Left lung (tissue), 10 donors: Measurements from ENCODE around the gene ARHGAP27. TPM values are rescaled to one million over a fixed set of nuclear protein-coding genes. Genes with fewer than 3 reads are reported as not detected.

ENCODE experiments used
- ATAC-seq: fragments of 200-7000 bp; cut with Tn5 transposase; one replicate; pipeline ENCODE4 v1.9.1; 2020; ENCODE audit warnings: moderate library complexity
- DNase-seq, 4 donors: peaks; one replicate each; pipeline ENCODE4 v3.0.0-alpha.2; 2013 to 2020
- H3K27ac ChIP-seq, 2 donors: fragments of 200-600 bp; sonication (generic) in 1 of 2; one replicate each; pipeline versions ENCODE4 v1.5.0 to v1.8.0; 2020 to 2021
- H3K27me3 ChIP-seq, 2 donors: fragments of 200-600 bp; sonication (generic) in 1 of 2; one replicate each; pipeline versions ENCODE4 v1.5.0 to v1.8.0; 2020 to 2021
- H3K36me3 ChIP-seq, 2 donors: fragments of 200-600 bp; sonication (generic) in 1 of 2; one replicate each; pipeline versions ENCODE4 v1.5.0 to v1.8.0; 2020 to 2021
- H3K4me1 ChIP-seq, 2 donors: fragments of 200-600 bp; one replicate each; pipeline ENCODE4 v1.8.0; 2021
- H3K4me3 ChIP-seq, 2 donors: fragments of 200-600 bp; sonication (generic) in 1 of 2; one replicate each; pipeline versions ENCODE4 v1.5.0 to v1.8.0; 2020 to 2021; ENCODE audit warnings: mild to moderate bottlenecking in 1 of 2
- H3K9me3 ChIP-seq, 2 donors: fragments of 200-600 bp; sonication (generic) in 1 of 2; one replicate each; pipeline versions ENCODE4 v1.5.0 to v1.8.0; 2020 to 2021
- CTCF ChIP-seq, 2 donors: fragments of 200-600 bp; sonication (generic) in 1 of 2; IDR thresholded peaks; one replicate each; pipeline versions ENCODE4 v1.5.0 to v1.8.0; 2021; ENCODE audit warnings: antibody characterized with exemption in 2 of 2
- intact Hi-C, 2 donors: fragments of 100-400 bp; cut with DNase I; formaldehyde crosslinking; loops; one replicate each; pipeline versions ENCODE4 v1.11.2 to v1.14.2; 2022
- polyA plus RNA-seq, 6 donors: library from polyadenylated mRNA; unstranded; fragments of 120-200 nt; gene quantifications; one replicate each; pipeline ENCODE4 v1.2.1, GENCODE V29; 2013; ENCODE audit not compliant: insufficient read length in 6 of 6
- total RNA-seq, 2 donors: library from RNA; stranded (reverse); fragmentation: NEBNext Ultra II Directional; extraction: Animal tissue kit (Norgen Biotek cat#: 25700); gene quantifications; one replicate each; pipeline ENCODE4 v1.2.1, GENCODE V29; 2021
- donor health status: DM: no; HTN: yes; CAD: no.
- donor health status: DM: no; HTN: no; CAD: no.

The ARHGAP27 gene
- total and polyA plus RNA-seq, 8 donors: 22.3 to 80.6 (median 29.2) TPM

- Histone ChIP-seq H3K4me1 (peaks cover 0 to 10% of the 10 kb centered on the region in 2 donors), H3K4me3 (no peak overlapping the region), H3K27ac (no peak overlapping the region), H3K9me3 (no peaks in the 10 kb centered on the region), H3K36me3 (no peaks in the 10 kb centered on the region), H3K27me3 (no peaks in the 10 kb centered on the region)
- DNase-seq (peak; percentile 74 to 96 (median 90)), ATAC-seq (peak; percentile 96)
- intact Hi-C loops: loop anchor here (5.0 to 10.0 kb wide), 3 partner anchors 108 to 168 kb away; no protein-coding TSS in a partner anchor
- TF ChIP-seq CTCF (IDR thresholded peaks at IDR 0.05): peak; percentile 97
Measured at GRCh38 chr17:45385331-45385997, 47.2 kb downstream of the ARHGAP27 start.

DNA sequence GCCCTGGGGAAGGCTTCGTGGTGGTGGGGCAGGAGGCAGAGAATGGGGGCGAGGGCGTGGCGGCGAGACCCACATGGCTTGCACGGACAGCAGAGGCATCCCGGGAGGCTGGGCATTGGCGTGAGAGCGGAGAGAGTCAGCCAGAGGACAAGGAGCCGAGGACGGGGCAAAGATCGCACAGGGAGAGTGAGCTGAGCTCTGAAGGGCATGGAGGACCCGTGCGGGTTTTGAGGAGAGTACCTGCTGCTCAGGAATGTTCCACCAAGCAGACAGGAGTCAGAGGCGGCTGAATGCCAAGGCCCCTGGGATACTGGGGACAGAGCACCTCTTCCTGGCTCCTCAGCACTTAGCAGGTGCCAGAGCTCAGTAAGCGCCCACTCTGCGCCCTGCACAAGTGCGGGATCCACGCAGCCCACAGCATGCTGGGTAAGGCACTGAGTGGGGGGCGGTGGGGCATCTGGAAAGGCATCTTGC lies 47.8 kb downstream of the ARHGAP27 start:
- H3K27me3 ChIP-seq: no peaks in the 10 kb centered on the region
- ATAC-seq: peak; percentile 2
- intact Hi-C loops: loop anchor here (5.0 to 10.0 kb wide), 3 partner anchors 108 to 168 kb away; no protein-coding TSS in a partner anchor
- no peak overlapping the region for H3K27ac ChIP-seq
- no peak overlapping the region for H3K4me3 ChIP-seq
- no peak for TF ChIP-seq CTCF (IDR thresholded peaks at IDR 0.05)
- H3K4me1 ChIP-seq: peaks cover 0 to 10% of the 10 kb centered on the region in 2 donors
- no peaks in the 10 kb centered on the region for H3K9me3 ChIP-seq
- no peak for DNase-seq
- H3K36me3 ChIP-seq: no peaks in the 10 kb centered on the region

GRCh38 chr17:45384047-45384788 lies 48.5 kb downstream of the ARHGAP27 start:
- ATAC-seq (no peak), DNase-seq (no peak)
- Histone ChIP-seq H3K36me3 (no peaks in the 10 kb centered on the region), H3K27me3 (no peaks in the 10 kb centered on the region), H3K4me1 (peaks cover 0 to 10% of the 10 kb centered on the region in 2 donors), H3K9me3 (no peaks in the 10 kb centered on the region), H3K4me3 (no peak overlapping the region), H3K27ac (no peak overlapping the region)
- TF ChIP-seq CTCF (IDR thresholded peaks at IDR 0.05): no peak
- intact Hi-C loops: loop anchor here in 1 of 2 donors (10.0 kb wide), 1 partner anchor 109 kb away; no protein-coding TSS in a partner anchor

- no peak overlapping the region for H3K27ac ChIP-seq
- no peak for ATAC-seq
- no peak for TF ChIP-seq CTCF (IDR thresholded peaks at IDR 0.05)
- no peak overlapping the region for H3K4me3 ChIP-seq
- no peak for DNase-seq
- H3K4me1 ChIP-seq: peaks cover 0 to 10% of the 10 kb centered on the region in 2 donors
- no peaks in the 10 kb centered on the region for H3K27me3 ChIP-seq
- no peaks in the 10 kb centered on the region for H3K36me3 ChIP-seq
- intact Hi-C loops: loop anchor here in 1 of 2 donors (10.0 kb wide), 1 partner anchor 108 kb away; no protein-coding TSS in a partner anchor
- H3K9me3 ChIP-seq: no peaks in the 10 kb centered on the region
Measured at GRCh38 chr17:45383003-45383402, 49.7 kb downstream of the ARHGAP27 start.

DNA sequence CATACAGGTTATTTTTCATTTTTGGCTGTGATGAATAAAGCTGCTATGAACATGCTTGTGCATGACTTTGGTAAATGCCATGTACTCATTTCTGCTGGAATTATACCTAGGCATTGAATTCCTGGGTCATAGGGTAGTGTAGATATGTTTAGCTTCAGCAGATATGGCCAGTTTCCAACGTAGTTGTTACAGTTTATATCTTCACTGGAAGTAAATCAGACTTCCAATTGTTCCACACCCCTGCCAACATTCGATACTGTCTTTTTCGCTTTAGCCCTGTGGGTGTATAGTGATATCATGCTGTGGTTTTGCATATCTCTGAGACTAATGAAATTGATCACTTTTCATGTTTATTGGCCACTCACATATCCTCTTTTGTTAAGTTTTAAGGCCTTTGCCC lies 50.4 kb downstream of the ARHGAP27 start:
- no peaks in the 10 kb centered on the region for H3K36me3 ChIP-seq
- peaks cover 0 to 10% of the 10 kb centered on the region in 2 donors for H3K4me1 ChIP-seq
- DNase-seq (no peak), ATAC-seq (no peak)
- H3K9me3 ChIP-seq: no peaks in the 10 kb centered on the region
- H3K4me3 ChIP-seq: no peak overlapping the region
- TF ChIP-seq CTCF (IDR thresholded peaks at IDR 0.05): no peak
- H3K27ac ChIP-seq: no peak overlapping the region
- intact Hi-C loops: loop anchor here in 1 of 2 donors (10.0 kb wide), 1 partner anchor 107 kb away; no protein-coding TSS in a partner anchor
- H3K27me3 ChIP-seq: no peaks in the 10 kb centered on the region
